GM12878 (cell line): ENCODE measurements around the gene NXN. TPM values are rescaled to one million over a fixed set of nuclear protein-coding genes. Genes with fewer than 3 reads are reported as not detected.

Experiments
- BRCA1 ChIP-seq: IDR thresholded peaks from 2 replicates; pipeline ENCODE4 v1.6.1; 2011; ENCODE audit warnings: low read depth, low read length, improper control_type of control experiment
- JUND ChIP-seq: IDR thresholded peaks from 2 replicates; pipeline ENCODE4 v1.6.1; 2012; ENCODE audit warnings: low read depth, mild to moderate bottlenecking, low read length, improper control_type of control experiment, moderate library complexity
- MTA3 ChIP-seq: IDR thresholded peaks from 2 replicates; pipeline ENCODE4 v1.6.1; 2012; ENCODE audit warnings: low read length, inconsistent platforms, borderline replicate concordance
- SMARCA5 ChIP-seq: fragments of 450-650 bp; IDR thresholded peaks from 2 replicates; pipeline ENCODE4 v1.6.1; 2017; ENCODE audit warnings: mild to moderate bottlenecking
- SP1 ChIP-seq: IDR thresholded peaks from one replicate; pipeline ENCODE4 v1.6.1; 2011; ENCODE audit warnings: low read depth, low read length
- YY1 ChIP-seq: IDR thresholded peaks from 2 replicates; pipeline ENCODE4 v1.6.1; 2011; ENCODE audit warnings: low read depth, mild to moderate bottlenecking, low read length
- ZNF622 ChIP-seq: fragments of 450-650 bp; IDR thresholded peaks from 2 replicates; pipeline ENCODE4 v1.6.1; 2017; ENCODE audit warnings: mild to moderate bottlenecking, inconsistent platforms
- polyA plus RNA-seq, 11 experiments: library from polyadenylated mRNA; depleted of rRNA in 4 of 11; unstranded in 6 of 11; stranded (reverse) in 5 of 11; fragments of >200 nt; fragmentation: Nextera tagmentation in 4 of 11; fragmentation: Illumina TruSeq in 1 of 11; extraction: Ambion mirVana in 4 of 11; extraction: Trizol in 1 of 11; gene quantifications; 1 replicate in 1 of 11; 2 replicates in 10 of 11; pipeline versions ENCODE4 v1.2.1 to v1.2.3, GENCODE V29; 2011 to 2016; ENCODE audit warnings: inconsistent platforms in 2 of 11, missing spikeins in 2 of 11, low read depth in 1 of 11
- total RNA-seq, 4 experiments: library from RNA; depleted of rRNA in 3 of 4; stranded (reverse); fragments of >200 nt in 3 of 4; fragmentation: Illumina TruSeq in 1 of 4; extraction: Trizol in 1 of 4; gene quantifications; 2 replicates each; pipeline versions ENCODE4 v1.2.1 to v1.2.3, GENCODE V29; 2013 to 2021
- TF ChIP-seq, protein P1 (sequence below): IDR thresholded peaks from 2 replicates; pipeline ENCODE4 v1.6.1; 2012; ENCODE audit warnings: mild to moderate bottlenecking, low read depth, low read length
- TF ChIP-seq, protein P2 (sequence below): IDR thresholded peaks from 2 replicates; pipeline ENCODE4 v1.6.1; 2012; ENCODE audit warnings: low read depth, low read length, improper control_type of control experiment
- TF ChIP-seq, protein P3 (sequence below): fragments of 450-650 bp; IDR thresholded peaks from 2 replicates; pipeline ENCODE4 v1.6.1; 2017; ENCODE audit warnings: mild to moderate bottlenecking, moderate library complexity

The NXN gene
- total and polyA plus RNA-seq, 10 of the 15 experiments (the other 5 are each of a cell fraction or from before 2014, with no cell fraction given), result 0.04 to 1.2 (median 0.30) TPM

DNA sequence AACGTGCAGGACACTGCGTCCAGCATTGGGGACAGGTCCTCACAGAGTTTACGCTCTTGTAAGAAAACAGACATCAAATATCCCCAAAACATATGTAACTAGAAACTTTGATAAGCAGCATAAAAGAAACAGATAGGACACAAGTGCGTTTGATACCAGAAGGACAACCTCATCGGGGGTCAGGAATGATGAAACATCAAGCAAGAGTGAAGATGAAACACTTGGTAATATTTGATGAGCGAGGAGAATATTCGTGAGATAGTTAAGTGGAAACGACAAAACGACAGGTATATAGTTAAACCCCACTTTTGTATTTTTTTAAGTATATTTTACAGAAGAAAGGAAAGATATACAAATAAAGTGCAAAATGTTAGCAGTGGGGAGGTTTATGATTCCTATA is 55.9 kb downstream of the NXN start (continued):
- TF ChIP-seq, protein P1, sequence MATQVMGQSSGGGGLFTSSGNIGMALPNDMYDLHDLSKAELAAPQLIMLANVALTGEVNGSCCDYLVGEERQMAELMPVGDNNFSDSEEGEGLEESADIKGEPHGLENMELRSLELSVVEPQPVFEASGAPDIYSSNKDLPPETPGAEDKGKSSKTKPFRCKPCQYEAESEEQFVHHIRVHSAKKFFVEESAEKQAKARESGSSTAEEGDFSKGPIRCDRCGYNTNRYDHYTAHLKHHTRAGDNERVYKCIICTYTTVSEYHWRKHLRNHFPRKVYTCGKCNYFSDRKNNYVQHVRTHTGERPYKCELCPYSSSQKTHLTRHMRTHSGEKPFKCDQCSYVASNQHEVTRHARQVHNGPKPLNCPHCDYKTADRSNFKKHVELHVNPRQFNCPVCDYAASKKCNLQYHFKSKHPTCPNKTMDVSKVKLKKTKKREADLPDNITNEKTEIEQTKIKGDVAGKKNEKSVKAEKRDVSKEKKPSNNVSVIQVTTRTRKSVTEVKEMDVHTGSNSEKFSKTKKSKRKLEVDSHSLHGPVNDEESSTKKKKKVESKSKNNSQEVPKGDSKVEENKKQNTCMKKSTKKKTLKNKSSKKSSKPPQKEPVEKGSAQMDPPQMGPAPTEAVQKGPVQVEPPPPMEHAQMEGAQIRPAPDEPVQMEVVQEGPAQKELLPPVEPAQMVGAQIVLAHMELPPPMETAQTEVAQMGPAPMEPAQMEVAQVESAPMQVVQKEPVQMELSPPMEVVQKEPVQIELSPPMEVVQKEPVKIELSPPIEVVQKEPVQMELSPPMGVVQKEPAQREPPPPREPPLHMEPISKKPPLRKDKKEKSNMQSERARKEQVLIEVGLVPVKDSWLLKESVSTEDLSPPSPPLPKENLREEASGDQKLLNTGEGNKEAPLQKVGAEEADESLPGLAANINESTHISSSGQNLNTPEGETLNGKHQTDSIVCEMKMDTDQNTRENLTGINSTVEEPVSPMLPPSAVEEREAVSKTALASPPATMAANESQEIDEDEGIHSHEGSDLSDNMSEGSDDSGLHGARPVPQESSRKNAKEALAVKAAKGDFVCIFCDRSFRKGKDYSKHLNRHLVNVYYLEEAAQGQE, result no peak
- TF ChIP-seq JUND (no peak), YY1 (no peak), ZNF622 (no peak), BRCA1 (no peak), SMARCA5 (no peak), SP1 (no peak), MTA3 (no peak)
- TF ChIP-seq, protein P2, sequence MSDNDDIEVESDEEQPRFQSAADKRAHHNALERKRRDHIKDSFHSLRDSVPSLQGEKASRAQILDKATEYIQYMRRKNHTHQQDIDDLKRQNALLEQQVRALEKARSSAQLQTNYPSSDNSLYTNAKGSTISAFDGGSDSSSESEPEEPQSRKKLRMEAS, result no peak
- TF ChIP-seq, protein P3, sequence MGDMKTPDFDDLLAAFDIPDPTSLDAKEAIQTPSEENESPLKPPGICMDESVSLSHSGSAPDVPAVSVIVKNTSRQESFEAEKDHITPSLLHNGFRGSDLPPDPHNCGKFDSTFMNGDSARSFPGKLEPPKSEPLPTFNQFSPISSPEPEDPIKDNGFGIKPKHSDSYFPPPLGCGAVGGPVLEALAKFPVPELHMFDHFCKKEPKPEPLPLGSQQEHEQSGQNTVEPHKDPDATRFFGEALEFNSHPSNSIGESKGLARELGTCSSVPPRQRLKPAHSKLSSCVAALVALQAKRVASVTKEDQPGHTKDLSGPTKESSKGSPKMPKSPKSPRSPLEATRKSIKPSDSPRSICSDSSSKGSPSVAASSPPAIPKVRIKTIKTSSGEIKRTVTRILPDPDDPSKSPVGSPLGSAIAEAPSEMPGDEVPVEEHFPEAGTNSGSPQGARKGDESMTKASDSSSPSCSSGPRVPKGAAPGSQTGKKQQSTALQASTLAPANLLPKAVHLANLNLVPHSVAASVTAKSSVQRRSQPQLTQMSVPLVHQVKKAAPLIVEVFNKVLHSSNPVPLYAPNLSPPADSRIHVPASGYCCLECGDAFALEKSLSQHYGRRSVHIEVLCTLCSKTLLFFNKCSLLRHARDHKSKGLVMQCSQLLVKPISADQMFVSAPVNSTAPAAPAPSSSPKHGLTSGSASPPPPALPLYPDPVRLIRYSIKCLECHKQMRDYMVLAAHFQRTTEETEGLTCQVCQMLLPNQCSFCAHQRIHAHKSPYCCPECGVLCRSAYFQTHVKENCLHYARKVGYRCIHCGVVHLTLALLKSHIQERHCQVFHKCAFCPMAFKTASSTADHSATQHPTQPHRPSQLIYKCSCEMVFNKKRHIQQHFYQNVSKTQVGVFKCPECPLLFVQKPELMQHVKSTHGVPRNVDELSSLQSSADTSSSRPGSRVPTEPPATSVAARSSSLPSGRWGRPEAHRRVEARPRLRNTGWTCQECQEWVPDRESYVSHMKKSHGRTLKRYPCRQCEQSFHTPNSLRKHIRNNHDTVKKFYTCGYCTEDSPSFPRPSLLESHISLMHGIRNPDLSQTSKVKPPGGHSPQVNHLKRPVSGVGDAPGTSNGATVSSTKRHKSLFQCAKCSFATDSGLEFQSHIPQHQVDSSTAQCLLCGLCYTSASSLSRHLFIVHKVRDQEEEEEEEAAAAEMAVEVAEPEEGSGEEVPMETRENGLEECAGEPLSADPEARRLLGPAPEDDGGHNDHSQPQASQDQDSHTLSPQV, result no peak
